Gastroesophageal sphincter (tissue), 3 donors: Measurements from ENCODE around the gene SNPH.

Experiments
- EP300 ChIP-seq: sonication (generic); formaldehyde crosslinking; IDR thresholded peaks from one replicate; pipeline ENCODE4 v1.6.1; 2017; ENCODE audit warnings: antibody characterized with exemption, mild to moderate bottlenecking
- POLR2A ChIP-seq, 2 donors: fragments of 450-650 bp; IDR thresholded peaks; one replicate each; pipeline ENCODE4 v1.6.1; 2017; ENCODE audit warnings: antibody characterized with exemption in 2 of 2, mild to moderate bottlenecking in 2 of 2, moderate library complexity in 1 of 2
- TF ChIP-seq, protein P1 (sequence below), 4 experiments: fragments of 200-600 bp in 2 of 4; fragments of 450-650 bp in 2 of 4; sonication (generic) in 1 of 4; IDR thresholded peaks; one replicate each; pipeline ENCODE4 v1.5.1; 2017 to 2019; ENCODE audit warnings: antibody characterized with exemption in 4 of 4, mild to moderate bottlenecking in 2 of 4, moderate library complexity in 2 of 4

DNA sequence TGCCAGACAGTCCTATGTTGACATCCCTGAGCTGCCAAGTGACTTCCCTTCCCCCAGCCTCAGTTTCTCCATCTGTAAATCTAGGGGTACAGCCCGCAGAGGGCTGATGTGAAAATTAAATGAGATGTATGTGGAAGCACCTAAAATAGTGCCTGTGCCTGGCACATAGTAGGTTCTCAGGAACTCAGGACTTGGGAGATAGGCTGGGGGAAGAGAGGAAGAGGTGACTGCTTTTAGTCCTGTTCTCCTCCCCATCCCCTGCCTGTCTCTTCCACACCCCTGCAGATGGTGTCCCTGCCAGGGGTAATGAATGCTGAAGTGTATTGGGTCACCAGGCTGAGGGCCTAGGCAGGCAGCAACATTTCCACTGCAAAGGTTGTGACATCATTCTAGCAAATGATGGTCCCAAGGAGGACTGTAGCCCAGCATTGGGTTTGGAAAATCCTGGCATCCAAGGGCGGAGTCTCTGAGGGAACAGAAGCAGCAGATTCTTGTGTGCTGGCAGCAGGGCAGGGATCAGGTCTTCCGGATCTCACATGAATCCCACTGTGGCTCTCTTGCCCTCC lies 1.8 kb downstream of the SNPH start:
- TF ChIP-seq EP300 (no peak), POLR2A (IDR thresholded peaks at IDR 0.05) (no peak)
- TF ChIP-seq, protein P1, sequence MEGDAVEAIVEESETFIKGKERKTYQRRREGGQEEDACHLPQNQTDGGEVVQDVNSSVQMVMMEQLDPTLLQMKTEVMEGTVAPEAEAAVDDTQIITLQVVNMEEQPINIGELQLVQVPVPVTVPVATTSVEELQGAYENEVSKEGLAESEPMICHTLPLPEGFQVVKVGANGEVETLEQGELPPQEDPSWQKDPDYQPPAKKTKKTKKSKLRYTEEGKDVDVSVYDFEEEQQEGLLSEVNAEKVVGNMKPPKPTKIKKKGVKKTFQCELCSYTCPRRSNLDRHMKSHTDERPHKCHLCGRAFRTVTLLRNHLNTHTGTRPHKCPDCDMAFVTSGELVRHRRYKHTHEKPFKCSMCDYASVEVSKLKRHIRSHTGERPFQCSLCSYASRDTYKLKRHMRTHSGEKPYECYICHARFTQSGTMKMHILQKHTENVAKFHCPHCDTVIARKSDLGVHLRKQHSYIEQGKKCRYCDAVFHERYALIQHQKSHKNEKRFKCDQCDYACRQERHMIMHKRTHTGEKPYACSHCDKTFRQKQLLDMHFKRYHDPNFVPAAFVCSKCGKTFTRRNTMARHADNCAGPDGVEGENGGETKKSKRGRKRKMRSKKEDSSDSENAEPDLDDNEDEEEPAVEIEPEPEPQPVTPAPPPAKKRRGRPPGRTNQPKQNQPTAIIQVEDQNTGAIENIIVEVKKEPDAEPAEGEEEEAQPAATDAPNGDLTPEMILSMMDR (IDR thresholded peaks at IDR 0.05), result no peak
